ENCODE data around the gene ICOS. TPM values are rescaled to one million over a fixed set of nuclear protein-coding genes. Genes with fewer than 3 reads are reported as not detected.
"Not testable (repeated sequence)": the region's sequence is repeated elsewhere in the genome, so short reads cannot be mapped to it uniquely, and the experiment has no call there.

Gene ICOS
- polyA plus RNA-seq, 1 of the 3 experiments (the other 2 are of a cell fraction), result not detected

GRCh38 chr2:203959672-203960071, 23.1 kb downstream of the ICOS start:
- no peaks in the 10 kb centered on the region for H3K36me3 ChIP-seq (replicated peaks in 1 of 2; ENCODE audit: control insufficient read depth in 1 of 2, insufficient read depth in 2 of 2, low read length in 1 of 2)
- no peak for TF ChIP-seq CHD2 (IDR thresholded peaks at IDR 0.05; ENCODE audit: low read length, partially characterized antibody)
- H3K9ac ChIP-seq, result no peak overlapping the region
- H4K20me1 ChIP-seq (ENCODE audit: insufficient read depth), result no peaks in the 10 kb centered on the region
- H3K27ac ChIP-seq (ENCODE audit: low read depth in 2 of 2, low read length in 1 of 2), result no peak overlapping the region
- H2AFZ ChIP-seq (ENCODE audit: low read depth), result no peak overlapping the region
- H3K9me2 ChIP-seq, result no peaks in the 10 kb centered on the region
- H3K79me2 ChIP-seq (ENCODE audit: insufficient read depth), result no peaks in the 10 kb centered on the region
- H3K4me3 ChIP-seq (ENCODE audit: low read depth in 2 of 2, low read length in 1 of 2), result no peak overlapping the region
- H3K4me2 ChIP-seq, result no peak overlapping the region
- H3F3A ChIP-seq (replicated peaks; ENCODE audit: insufficient read depth), result no peaks in the 10 kb centered on the region
- DNase-seq, result no peak
- no peaks in the 10 kb centered on the region for H3K9me3 ChIP-seq
- 66% methylated on average over 4 of the region's 4 CpGs for WGBS (ENCODE audit: low lambda C conversion rate)
- POLR2A ChIA-PET, result no interaction called here
- H3K4me1 ChIP-seq (ENCODE audit: control insufficient read depth in 1 of 2, insufficient read depth in 2 of 2, low read depth in 1 of 2, low read length in 1 of 2), result no peaks in the 10 kb centered on the region
- CTCF ChIA-PET, result interaction anchor here (0.6 to 1.3 kb wide), 3 partner anchors 50 to 1371 kb away, joined by 3 read pairs; no protein-coding TSS in a partner anchor
- H3K27me3 ChIP-seq (ENCODE audit: insufficient read depth), result no peaks in the 10 kb centered on the region

GRCh38 chr2:203960811-203961210, 24.2 kb downstream of the ICOS start:
- Histone ChIP-seq H4K20me1 (ENCODE audit: insufficient read depth) (no peaks in the 10 kb centered on the region), H3K27ac (ENCODE audit: low read depth in 2 of 2, low read length in 1 of 2) (no peak overlapping the region), H2AFZ (ENCODE audit: low read depth) (no peak overlapping the region), H3K79me2 (ENCODE audit: insufficient read depth) (no peaks in the 10 kb centered on the region), H3F3A (replicated peaks; ENCODE audit: insufficient read depth) (no peaks in the 10 kb centered on the region), H3K4me3 (ENCODE audit: low read depth in 2 of 2, low read length in 1 of 2) (no peak overlapping the region), H3K27me3 (ENCODE audit: insufficient read depth) (no peaks in the 10 kb centered on the region), H3K4me1 (ENCODE audit: control insufficient read depth in 1 of 2, insufficient read depth in 2 of 2, low read depth in 1 of 2, low read length in 1 of 2) (no peaks in the 10 kb centered on the region), H3K9me3 (no peaks in the 10 kb centered on the region), H3K36me3 (replicated peaks in 1 of 2; ENCODE audit: control insufficient read depth in 1 of 2, insufficient read depth in 2 of 2, low read length in 1 of 2) (no peaks in the 10 kb centered on the region), H3K4me2 (no peak overlapping the region), H3K9me2 (no peaks in the 10 kb centered on the region), H3K9ac (no peak overlapping the region)
- no peak for DNase-seq
- 41% methylated on average over 2 of the region's 2 CpGs for WGBS (ENCODE audit: low lambda C conversion rate)
- POLR2A ChIA-PET, result no interaction called here
- CTCF ChIA-PET, result interaction anchor here (1.4 kb wide), 1 partner anchor 48 kb away, joined by 3 read pairs; no protein-coding TSS in a partner anchor
- TF ChIP-seq RFX5 (IDR thresholded peaks at IDR 0.05; ENCODE audit: low read length) (no peak), TCF12 (IDR thresholded peaks at IDR 0.05) (no peak), YY1 (IDR thresholded peaks at IDR 0.05; ENCODE audit: low read depth) (no peak), SMC3 (IDR thresholded peaks at IDR 0.05; ENCODE audit: low read depth, low read length) (no peak), MEF2A (IDR thresholded peaks at IDR 0.05; ENCODE audit: borderline replicate concordance, low read depth) (no peak), JUND (IDR thresholded peaks at IDR 0.05) (no peak), POLR2AphosphoS5 (IDR thresholded peaks at IDR 0.05; ENCODE audit: low read depth, low read length) (no peak)

- H2AFZ ChIP-seq (ENCODE audit: low read depth); H3K9me2 ChIP-seq; H3K4me2 ChIP-seq; H3K9ac ChIP-seq; H3K4me3 ChIP-seq (ENCODE audit: low read depth in 2 of 2, low read length in 1 of 2); CTCF ChIA-PET; H3K79me2 ChIP-seq (ENCODE audit: insufficient read depth); H3F3A ChIP-seq (replicated peaks; ENCODE audit: insufficient read depth); H3K9me3 ChIP-seq; DNase-seq; H3K27ac ChIP-seq (ENCODE audit: low read depth in 2 of 2, low read length in 1 of 2); H3K36me3 ChIP-seq (replicated peaks in 1 of 2; ENCODE audit: control insufficient read depth in 1 of 2, insufficient read depth in 2 of 2, low read length in 1 of 2); H3K4me1 ChIP-seq (ENCODE audit: control insufficient read depth in 1 of 2, insufficient read depth in 2 of 2, low read depth in 1 of 2, low read length in 1 of 2); H3K27me3 ChIP-seq (ENCODE audit: insufficient read depth); POLR2A ChIA-PET; H4K20me1 ChIP-seq (ENCODE audit: insufficient read depth): not testable (repeated sequence)
- WGBS (ENCODE audit: low lambda C conversion rate), result 76% methylated on average over 7 of the region's 7 CpGs
Observed at GRCh38 chr2:203965190-203965589, 28.6 kb downstream of the ICOS start.

- no peak overlapping the region for H3K27ac ChIP-seq (ENCODE audit: low read depth in 2 of 2, low read length in 1 of 2)
- H3K9ac ChIP-seq, result no peak overlapping the region
- H3K79me2 ChIP-seq (ENCODE audit: insufficient read depth), result no peaks in the 10 kb centered on the region
- H4K20me1 ChIP-seq (ENCODE audit: insufficient read depth), result no peaks in the 10 kb centered on the region
- H3K9me3 ChIP-seq, result no peaks in the 10 kb centered on the region
- H3K36me3 ChIP-seq (replicated peaks in 1 of 2; ENCODE audit: control insufficient read depth in 1 of 2, insufficient read depth in 2 of 2, low read length in 1 of 2), result no peaks in the 10 kb centered on the region
- H3K4me3 ChIP-seq (ENCODE audit: low read depth in 2 of 2, low read length in 1 of 2), result no peak overlapping the region
- DNase-seq, result no peak
- no peak overlapping the region for H2AFZ ChIP-seq (ENCODE audit: low read depth)
- no peaks in the 10 kb centered on the region for H3K4me1 ChIP-seq (ENCODE audit: control insufficient read depth in 1 of 2, insufficient read depth in 2 of 2, low read depth in 1 of 2, low read length in 1 of 2)
- no peaks in the 10 kb centered on the region for H3K9me2 ChIP-seq
- no peak overlapping the region for H3K4me2 ChIP-seq
- ChIA-PET CTCF (no interaction called here), POLR2A (no interaction called here)
- WGBS (ENCODE audit: low lambda C conversion rate), result 39% methylated on average over 5 of the region's 5 CpGs
- no peaks in the 10 kb centered on the region for H3F3A ChIP-seq (replicated peaks; ENCODE audit: insufficient read depth)
- H3K27me3 ChIP-seq (ENCODE audit: insufficient read depth), result no peaks in the 10 kb centered on the region
- TF ChIP-seq CTCF (IDR thresholded peaks at IDR 0.05) (no peak), CHD2 (IDR thresholded peaks at IDR 0.05; ENCODE audit: low read length, partially characterized antibody) (no peak), PBX3 (IDR thresholded peaks at IDR 0.05) (no peak), MXI1 (IDR thresholded peaks at IDR 0.05; ENCODE audit: low read depth, low read length) (no peak), RCOR1 (IDR thresholded peaks at IDR 0.05; ENCODE audit: low read length) (no peak)
Observed at GRCh38 chr2:203971251-203971650, 34.7 kb downstream of the ICOS start.
